Mesenteric fat pad (tissue), 1 donor: ENCODE data around the gene OR6N2. TPM values are rescaled to one million over a fixed set of nuclear protein-coding genes. Genes with fewer than 3 reads are reported as not detected.

ENCODE experiments used
- DNase-seq: peaks from one replicate; pipeline ENCODE4 v3.0.0-alpha.2; 2020; ENCODE audit warnings: low spot score
- long read RNA-seq: library from polyadenylated mRNA; unstranded; transcript quantifications from one replicate; pipeline ENCODE4 v2.0.0, GENCODE V29; 2020
- total RNA-seq: library from RNA; stranded (reverse); fragmentation: NEBNext Ultra II Directional; extraction: Animal tissue kit (Norgen Biotek cat#: 25700); gene quantifications from one replicate; pipeline ENCODE4 v1.2.1, GENCODE V29; 2021
- donor health status: DM: yes; HTN: yes; CAD: no.

The OR6N2 gene
- total RNA-seq: not detected
- long read RNA-seq: 0 reads

- no peak for DNase-seq
These were observed at the start of gene OR6N2 for GRCh38 chr1:158781104-158781503. Gene OR6N2 (minus strand): TSS chr1:158781204. CDS start chr1:158777635, 3,569 bp downstream.

GRCh38 chr1:158830074-158830677 lies 49.2 kb upstream of the OR6N2 start:
- no peak for DNase-seq

GRCh38 chr1:158821723-158822122 lies 40.7 kb upstream of the OR6N2 start:
- DNase-seq: no peak

GRCh38 chr1:158819461-158820443 lies 38.7 kb upstream of the OR6N2 start:
- no peak for DNase-seq

GRCh38 chr1:158818975-158819431 lies 38.0 kb upstream of the OR6N2 start:
- no peak for DNase-seq

GRCh38 chr1:158818560-158818959 lies 37.6 kb upstream of the OR6N2 start:
- DNase-seq: no peak

- no peak for DNase-seq
These were observed 34.0 kb upstream of the OR6N2 start for GRCh38 chr1:158814970-158815369.

- DNase-seq: no peak
These were observed 32.2 kb upstream of the OR6N2 start for GRCh38 chr1:158813164-158813563.

GRCh38 chr1:158812336-158812735 lies 31.3 kb upstream of the OR6N2 start:
- no peak for DNase-seq

- DNase-seq: no peak
These were observed 29.3 kb upstream of the OR6N2 start for GRCh38 chr1:158810311-158810710.

GRCh38 chr1:158809862-158810261 lies 28.9 kb upstream of the OR6N2 start:
- no peak for DNase-seq

GRCh38 chr1:158809256-158809655 lies 28.3 kb upstream of the OR6N2 start:
- no peak for DNase-seq

GRCh38 chr1:158806916-158807536 lies 26.0 kb upstream of the OR6N2 start:
- DNase-seq: no peak

- no peak for DNase-seq
These were observed 22.7 kb upstream of the OR6N2 start for GRCh38 chr1:158803678-158804077.

- no peak for DNase-seq
These were observed 20.4 kb upstream of the OR6N2 start for GRCh38 chr1:158801396-158801795.

GRCh38 chr1:158800526-158800925 lies 19.5 kb upstream of the OR6N2 start:
- DNase-seq: no peak

GRCh38 chr1:158799689-158800088 lies 18.7 kb upstream of the OR6N2 start:
- no peak for DNase-seq

- no peak for DNase-seq
These were observed 17.5 kb upstream of the OR6N2 start for GRCh38 chr1:158798531-158798930.

GRCh38 chr1:158794247-158794646 lies 13.2 kb upstream of the OR6N2 start:
- DNase-seq: no peak

GRCh38 chr1:158793604-158794003 lies 12.6 kb upstream of the OR6N2 start:
- DNase-seq: no peak

- DNase-seq: no peak
These were observed 8.8 kb downstream of the OR6N2 start, which contains the start of gene OR6N1 for GRCh38 chr1:158771950-158772866. Gene OR6N1 (minus strand): TSS chr1:158772195. CDS start chr1:158766682, 5,513 bp downstream.
